Colonic mucosa (tissue), 4 donors: ENCODE results near the gene PPP4R4. TPM values are rescaled to one million over a fixed set of nuclear protein-coding genes. Genes with fewer than 3 reads are reported as not detected.

ENCODE experiments used
- DNase-seq: peaks from one replicate; pipeline ENCODE4 v3.0.0-alpha.2; 2020
- H3K27ac ChIP-seq: fragments of 200-600 bp; one replicate; pipeline ENCODE4 v1.8.0; 2021
- H3K27me3 ChIP-seq: fragments of 200-600 bp; one replicate; pipeline ENCODE4 v1.8.0; 2021
- H3K36me3 ChIP-seq: fragments of 200-600 bp; one replicate; pipeline ENCODE4 v1.8.0; 2021
- H3K4me1 ChIP-seq: fragments of 200-600 bp; one replicate; pipeline ENCODE4 v1.8.0; 2021; ENCODE audit warnings: mild to moderate bottlenecking
- H3K4me3 ChIP-seq: fragments of 200-600 bp; one replicate; pipeline ENCODE4 v1.8.0; 2021
- H3K9ac ChIP-seq, 2 donors: one replicate each; pipeline ENCODE4 v1.7.0; 2013; ENCODE audit warnings: control low read depth in 2 of 2, low read depth in 2 of 2, low read length in 2 of 2
- H3K9me3 ChIP-seq: fragments of 200-600 bp; one replicate; pipeline ENCODE4 v1.8.0; 2021
- CTCF ChIP-seq: fragments of 200-600 bp; IDR thresholded peaks from one replicate; pipeline ENCODE4 v1.8.0; 2022; ENCODE audit warnings: antibody characterized with exemption, mild to moderate bottlenecking
- intact Hi-C: fragments of 100-400 bp; cut with DNase I; formaldehyde crosslinking; loops from one replicate; pipeline ENCODE4 v1.14.1; 2022
- total RNA-seq, 2 donors: library from RNA; stranded (reverse); fragmentation: NEBNext Ultra II Directional in 1 of 2; extraction: Animal tissue kit (Norgen Biotek cat#: 25700) in 1 of 2; gene quantifications; one replicate each; pipeline ENCODE4 v1.2.1, GENCODE V29; 2021
- donor health status: healthy.
- donor health status: DM: no; HTN: no; CAD: no.
- donor health status: DM: no; HTN: no; CAD: no.

The PPP4R4 gene
- total RNA-seq, 2 donors from 2014 or later, result 0.27 TPM; not detected in 1

- H3K4me3 ChIP-seq, result no peak overlapping the region
- H3K9ac ChIP-seq, result no peak overlapping the region
- no peaks in the 10 kb centered on the region for H3K4me1 ChIP-seq
- no peak for TF ChIP-seq CTCF
- no peaks in the 10 kb centered on the region for H3K27me3 ChIP-seq
- no peak overlapping the region for H3K27ac ChIP-seq
- H3K36me3 ChIP-seq, result no peaks in the 10 kb centered on the region
- DNase-seq, result no peak
- intact Hi-C loops, result no loop called here
- no peaks in the 10 kb centered on the region for H3K9me3 ChIP-seq
These were observed 31.9 kb upstream of the PPP4R4 start for GRCh38 chr14:94142247-94142646.

DNA sequence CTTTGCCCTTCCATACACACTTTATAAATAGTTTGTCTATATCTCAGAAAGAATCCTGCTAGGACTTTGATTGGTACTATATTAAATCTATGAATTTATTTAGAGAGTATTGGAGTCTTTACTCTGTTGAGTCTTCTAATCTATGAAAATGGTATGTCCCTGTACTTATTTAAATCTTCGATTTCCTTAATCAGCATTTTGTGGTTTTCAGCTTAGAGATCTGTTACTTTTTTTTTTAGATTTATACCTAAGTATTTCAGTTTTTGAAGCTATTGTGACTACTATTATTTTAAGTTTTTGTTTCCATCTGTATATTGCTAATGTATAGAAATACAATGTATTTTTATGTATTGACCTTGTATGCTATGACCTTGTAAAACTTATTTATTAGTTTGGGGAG lies 31.3 kb upstream of the PPP4R4 start:
- H3K4me3 ChIP-seq, result no peak overlapping the region
- DNase-seq, result no peak
- H3K9ac ChIP-seq, result no peak overlapping the region
- no peaks in the 10 kb centered on the region for H3K9me3 ChIP-seq
- no peaks in the 10 kb centered on the region for H3K36me3 ChIP-seq
- no peaks in the 10 kb centered on the region for H3K27me3 ChIP-seq
- H3K4me1 ChIP-seq, result no peaks in the 10 kb centered on the region
- no peak for TF ChIP-seq CTCF
- intact Hi-C loops, result no loop called here
- no peak overlapping the region for H3K27ac ChIP-seq

GRCh38 chr14:94143239-94143638 lies 30.9 kb upstream of the PPP4R4 start:
- no peak for TF ChIP-seq CTCF
- intact Hi-C loops, result no loop called here
- no peak overlapping the region for H3K4me3 ChIP-seq
- H3K27me3 ChIP-seq, result no peaks in the 10 kb centered on the region
- DNase-seq, result no peak
- no peak overlapping the region for H3K27ac ChIP-seq
- H3K9me3 ChIP-seq, result no peaks in the 10 kb centered on the region
- H3K36me3 ChIP-seq, result no peaks in the 10 kb centered on the region
- H3K4me1 ChIP-seq, result no peaks in the 10 kb centered on the region
- no peak overlapping the region for H3K9ac ChIP-seq

- no peaks in the 10 kb centered on the region for H3K4me1 ChIP-seq
- H3K9me3 ChIP-seq, result no peaks in the 10 kb centered on the region
- H3K36me3 ChIP-seq, result no peaks in the 10 kb centered on the region
- DNase-seq, result no peak
- H3K27ac ChIP-seq, result no peak overlapping the region
- H3K4me3 ChIP-seq, result no peak overlapping the region
- TF ChIP-seq CTCF, result no peak
- intact Hi-C loops, result no loop called here
- no peak overlapping the region for H3K9ac ChIP-seq
- no peaks in the 10 kb centered on the region for H3K27me3 ChIP-seq
These were observed 30.4 kb upstream of the PPP4R4 start for GRCh38 chr14:94143711-94144110.

DNA sequence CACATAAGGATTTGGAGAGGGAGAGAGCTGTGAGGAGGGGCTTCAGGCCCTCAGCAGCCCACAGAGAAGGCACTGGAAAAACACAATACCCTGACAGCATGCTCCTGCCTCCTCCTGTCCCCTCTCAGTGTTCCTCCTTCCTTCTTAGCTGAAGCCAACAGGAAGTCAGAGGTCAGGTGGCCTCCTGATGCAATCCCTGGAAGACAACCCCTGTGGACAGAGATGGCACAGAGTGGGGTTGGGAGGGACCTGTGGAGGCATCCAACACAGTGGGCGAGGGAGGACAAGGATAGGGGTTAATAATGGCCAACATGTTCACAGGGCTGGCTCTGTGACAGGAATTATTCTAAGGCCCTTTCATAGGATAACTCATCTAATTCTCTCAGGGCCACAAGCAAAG lies 29.4 kb upstream of the PPP4R4 start:
- DNase-seq, result no peak
- no peak overlapping the region for H3K27ac ChIP-seq
- no peaks in the 10 kb centered on the region for H3K4me1 ChIP-seq
- no peaks in the 10 kb centered on the region for H3K9me3 ChIP-seq
- no peak overlapping the region for H3K9ac ChIP-seq
- no peaks in the 10 kb centered on the region for H3K27me3 ChIP-seq
- intact Hi-C loops, result no loop called here
- TF ChIP-seq CTCF, result no peak
- H3K4me3 ChIP-seq, result no peak overlapping the region
- H3K36me3 ChIP-seq, result no peaks in the 10 kb centered on the region
